Activated CD4-positive, alpha-beta T cell treated with anti-CD3 and anti-CD28 coated beads, Interleukin-2, Interleukin-6, amounts not matched to agents 100 ng/mL and 50 ng/mL, durations not matched to agents 16 hours and 8 hours (primary cell): ENCODE measurements around the gene CYP1A1.
"Not testable (repeated sequence)": the region's sequence is repeated elsewhere in the genome, so short reads cannot be mapped to it uniquely, and the experiment has no call there.

ENCODE experiments used
- DNase-seq: peaks from one replicate; pipeline ENCODE4 v3.0.0-alpha.2; 2020

The CYP1A1 gene

GRCh38 chr15:74725225-74725774 is at the start of gene CYP1A1:
Gene CYP1A1 (minus strand): TSS chr15:74725528. CDS start chr15:74723097, 2,431 bp downstream.
- peak; percentile 37 for DNase-seq

DNA sequence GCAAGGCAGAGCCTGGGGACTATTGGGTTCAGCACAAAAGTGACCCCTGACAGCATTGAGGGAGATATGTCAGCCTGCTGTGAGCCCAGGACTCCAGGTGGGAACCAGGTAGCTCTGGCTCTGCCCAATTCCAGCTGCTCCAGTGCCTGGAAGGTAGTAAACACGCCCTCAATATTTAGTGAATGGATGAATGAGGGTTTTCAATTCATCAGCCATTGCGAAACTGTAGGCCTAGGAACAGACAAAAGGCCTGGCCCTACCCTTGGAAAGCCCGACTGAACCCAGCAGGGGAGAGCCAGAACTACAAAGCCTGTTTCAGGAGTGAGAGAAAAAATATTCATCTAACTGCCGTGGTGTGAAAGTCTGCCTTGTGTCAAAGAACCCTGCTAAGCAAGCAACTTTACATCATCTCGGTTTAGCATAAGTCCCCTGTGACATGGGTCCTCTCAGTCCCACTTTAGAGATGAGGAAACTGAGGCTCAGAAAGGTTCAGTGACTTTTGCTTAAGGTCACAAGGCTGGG is 48.5 kb upstream of the CYP1A1 start:
- no peak for DNase-seq

GRCh38 chr15:74773329-74773728 is 48.0 kb upstream of the CYP1A1 start:
- DNase-seq: no peak

- no peak for DNase-seq
These were observed 45.0 kb upstream of the CYP1A1 start for GRCh38 chr15:74770211-74770903.

GRCh38 chr15:74769463-74770025 is 44.2 kb upstream of the CYP1A1 start:
- no peak for DNase-seq

- peak; percentile 80 for DNase-seq
These were observed 43.5 kb upstream of the CYP1A1 start for GRCh38 chr15:74768771-74769342.

- DNase-seq: no peak
These were observed 42.9 kb upstream of the CYP1A1 start for GRCh38 chr15:74768099-74768770.

- no peak for DNase-seq
These were observed 42.1 kb upstream of the CYP1A1 start for GRCh38 chr15:74767167-74768098.

- no peak for DNase-seq
These were observed 38.1 kb upstream of the CYP1A1 start for GRCh38 chr15:74763416-74763815.

- DNase-seq: no peak
These were observed 37.4 kb upstream of the CYP1A1 start for GRCh38 chr15:74762791-74763150.

- DNase-seq: no peak
These were observed 33.4 kb upstream of the CYP1A1 start for GRCh38 chr15:74758736-74759135.

- DNase-seq: no peak
These were observed 29.4 kb upstream of the CYP1A1 start for GRCh38 chr15:74754593-74755215.

DNA sequence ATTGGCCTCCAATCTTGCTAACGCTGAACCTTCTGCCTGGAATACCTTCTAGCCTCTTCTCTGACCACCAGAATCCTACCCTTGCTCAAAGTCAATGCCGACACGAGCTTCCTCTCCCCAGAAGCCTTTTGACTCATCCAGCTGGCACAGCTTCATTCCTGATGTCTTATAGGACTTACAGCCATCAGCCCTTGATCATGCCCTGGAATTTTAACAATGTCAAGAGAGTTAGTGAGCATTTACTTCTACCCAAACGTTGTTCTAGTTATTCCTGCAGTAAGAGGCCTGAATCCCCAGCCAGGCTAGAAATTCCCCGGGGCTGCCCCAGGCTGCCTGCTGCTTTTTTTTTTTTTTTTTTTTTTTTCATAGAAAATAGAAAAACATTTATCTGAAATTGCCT is 27.2 kb upstream of the CYP1A1 start:
- DNase-seq: no peak

DNA sequence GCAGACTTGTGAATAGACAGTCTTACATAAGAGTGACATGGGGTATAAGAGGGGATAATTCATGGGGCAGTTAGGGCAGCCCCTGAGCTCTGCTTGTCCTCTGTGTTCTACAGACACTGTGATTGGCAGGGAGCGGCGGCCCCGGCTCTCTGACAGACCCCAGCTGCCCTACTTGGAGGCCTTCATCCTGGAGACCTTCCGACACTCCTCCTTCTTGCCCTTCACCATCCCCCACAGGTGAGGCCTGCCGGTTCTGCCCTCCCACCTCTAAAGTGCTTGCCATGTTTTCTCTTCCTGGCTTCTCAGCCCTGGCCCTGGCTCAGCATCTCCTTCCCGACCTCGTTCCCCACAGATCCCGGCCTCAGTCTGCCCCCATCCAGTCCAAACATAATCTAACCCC is 26.7 kb upstream of the CYP1A1 start:
- DNase-seq: no peak

DNA sequence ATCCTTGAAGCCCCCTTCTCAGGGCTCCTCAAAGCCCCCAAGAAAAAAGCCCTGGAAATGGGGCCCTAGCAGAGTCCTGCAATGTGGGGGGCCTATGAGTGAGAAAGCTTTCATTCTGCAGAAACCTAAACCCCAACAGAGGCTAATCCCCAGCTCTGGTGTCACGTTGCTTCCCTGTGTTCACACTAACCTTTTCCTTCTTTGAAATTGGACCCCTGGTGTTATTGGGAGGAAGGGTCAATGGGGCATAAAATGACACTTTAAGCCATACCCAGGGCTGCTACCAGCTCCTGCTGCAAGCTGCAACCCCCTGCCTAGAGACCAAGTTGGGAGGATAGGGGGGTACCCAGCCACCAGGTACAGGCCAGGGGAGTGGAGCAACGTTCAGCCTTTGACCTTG is 25.4 kb upstream of the CYP1A1 start:
- DNase-seq: no peak

GRCh38 chr15:74749832-74750231 is 24.5 kb upstream of the CYP1A1 start:
- no peak for DNase-seq

- no peak for DNase-seq
These were observed 23.1 kb upstream of the CYP1A1 start, which contains the start of gene CYP1A2 for GRCh38 chr15:74748322-74748946. Gene CYP1A2 (plus strand): TSS chr15:74748845. CDS start chr15:74749739, 894 bp downstream.

GRCh38 chr15:74746389-74746788 is 21.1 kb upstream of the CYP1A1 start:
- DNase-seq: no peak

DNA sequence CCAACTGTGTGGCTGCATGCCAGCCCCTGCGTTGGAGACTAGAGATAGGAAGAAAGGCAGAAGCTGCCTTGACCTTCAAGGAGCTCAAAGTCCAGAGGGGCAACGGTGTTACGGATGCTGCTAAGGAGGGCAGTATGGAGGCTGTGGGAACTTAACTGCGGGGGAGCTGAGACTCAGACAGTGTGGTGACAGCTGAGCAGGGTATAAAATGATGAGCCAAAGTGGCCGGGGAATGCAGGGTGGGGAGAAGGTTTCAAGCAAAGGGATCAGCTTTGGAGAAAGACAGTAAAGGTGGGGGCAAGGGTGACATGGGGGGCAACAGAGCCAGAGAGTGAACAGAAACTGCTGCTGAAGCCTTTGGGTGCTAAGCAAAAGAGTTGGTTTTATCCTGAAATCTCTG is 17.1 kb upstream of the CYP1A1 start:
- no peak for DNase-seq

DNA sequence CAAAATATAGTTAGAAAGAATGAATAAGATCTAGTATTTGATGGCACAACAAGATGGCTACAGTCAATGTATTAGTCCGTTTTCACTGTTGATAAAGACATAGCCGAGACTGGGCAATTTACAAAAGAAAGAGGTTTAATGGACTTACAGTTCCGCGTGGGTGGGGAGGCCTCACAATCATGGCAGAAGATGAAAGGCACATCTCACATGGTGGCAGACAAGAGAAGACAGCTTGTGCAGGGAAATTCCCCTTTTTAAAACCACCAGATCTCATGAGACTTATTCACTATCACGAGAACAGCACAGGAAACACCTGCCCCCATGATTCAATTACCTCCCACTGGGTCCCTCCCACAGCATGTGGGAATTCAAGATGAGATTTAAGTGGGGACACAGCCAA is 12.9 kb upstream of the CYP1A1 start:
- DNase-seq: not testable (repeated sequence)

DNA sequence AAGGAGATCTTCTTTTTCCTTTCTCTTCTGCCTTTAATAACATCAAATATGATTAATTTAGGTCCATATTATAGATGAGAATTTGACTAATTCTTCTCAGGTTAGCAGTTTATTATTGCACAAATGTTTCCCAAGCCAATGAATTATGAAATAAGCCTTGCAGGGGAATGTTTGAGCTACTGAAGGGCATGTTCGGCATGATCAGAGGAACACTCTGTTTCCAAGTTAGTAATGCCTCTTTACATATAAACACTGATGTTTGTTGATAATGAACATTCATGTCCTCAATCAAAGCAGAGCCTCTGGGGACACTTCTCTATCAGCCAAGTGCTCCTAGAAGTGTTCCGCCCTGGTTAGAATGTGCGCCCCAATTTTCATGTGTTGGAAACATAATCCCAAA is 10.0 kb upstream of the CYP1A1 start:
- DNase-seq: no peak
